ENCODE measurements around the gene TMEM178A. TPM values are rescaled to one million over a fixed set of nuclear protein-coding genes. Genes with fewer than 3 reads are reported as not detected.

TMEM178A gene
- total RNA-seq, 4 donors from 2014 or later, result 3.0 to 12.9 (median 5.8) TPM

DNA sequence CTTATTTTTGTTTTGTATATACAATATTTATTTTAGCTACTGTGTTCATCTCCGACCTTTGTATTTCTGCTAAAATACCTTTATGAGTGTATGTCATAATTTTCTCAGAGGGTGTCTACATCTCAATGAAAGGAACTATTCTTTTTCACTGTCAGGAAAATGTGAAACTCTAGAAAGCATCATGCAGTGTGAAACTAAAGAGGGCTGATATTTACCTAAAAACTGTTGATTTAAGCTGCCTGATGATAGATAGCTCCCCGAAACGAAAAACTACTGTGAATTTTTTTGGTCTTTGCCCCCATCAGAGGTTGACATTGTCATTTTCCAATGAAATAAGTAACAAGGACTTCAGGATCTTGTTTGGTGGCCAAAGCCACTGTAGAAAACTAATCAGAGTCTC is 38.8 kb downstream of the TMEM178A start:
- 72 to 73% methylated on average over 3 of the region's 3 CpGs for WGBS, 2 donors
- no peaks in the 10 kb centered on the region for H3K4me1 ChIP-seq
- no peak for DNase-seq (ENCODE audit: low spot score in 2 of 2)
- no peak overlapping the region for H3K4me3 ChIP-seq
- H3K36me3 ChIP-seq, result no peaks in the 10 kb centered on the region
- TF ChIP-seq EP300 (IDR thresholded peaks at IDR 0.05) (no peak), POLR2A (IDR thresholded peaks at IDR 0.05) (no peak)
- TF ChIP-seq, protein P1, sequence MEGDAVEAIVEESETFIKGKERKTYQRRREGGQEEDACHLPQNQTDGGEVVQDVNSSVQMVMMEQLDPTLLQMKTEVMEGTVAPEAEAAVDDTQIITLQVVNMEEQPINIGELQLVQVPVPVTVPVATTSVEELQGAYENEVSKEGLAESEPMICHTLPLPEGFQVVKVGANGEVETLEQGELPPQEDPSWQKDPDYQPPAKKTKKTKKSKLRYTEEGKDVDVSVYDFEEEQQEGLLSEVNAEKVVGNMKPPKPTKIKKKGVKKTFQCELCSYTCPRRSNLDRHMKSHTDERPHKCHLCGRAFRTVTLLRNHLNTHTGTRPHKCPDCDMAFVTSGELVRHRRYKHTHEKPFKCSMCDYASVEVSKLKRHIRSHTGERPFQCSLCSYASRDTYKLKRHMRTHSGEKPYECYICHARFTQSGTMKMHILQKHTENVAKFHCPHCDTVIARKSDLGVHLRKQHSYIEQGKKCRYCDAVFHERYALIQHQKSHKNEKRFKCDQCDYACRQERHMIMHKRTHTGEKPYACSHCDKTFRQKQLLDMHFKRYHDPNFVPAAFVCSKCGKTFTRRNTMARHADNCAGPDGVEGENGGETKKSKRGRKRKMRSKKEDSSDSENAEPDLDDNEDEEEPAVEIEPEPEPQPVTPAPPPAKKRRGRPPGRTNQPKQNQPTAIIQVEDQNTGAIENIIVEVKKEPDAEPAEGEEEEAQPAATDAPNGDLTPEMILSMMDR (IDR thresholded peaks at IDR 0.05), result no peak
- H3K9me3 ChIP-seq, result peaks cover 0 to 33% (median 9%) of the 10 kb centered on the region in 4 donors
- H3K27ac ChIP-seq, result no peak overlapping the region
- no peaks in the 10 kb centered on the region for H3K27me3 ChIP-seq

DNA sequence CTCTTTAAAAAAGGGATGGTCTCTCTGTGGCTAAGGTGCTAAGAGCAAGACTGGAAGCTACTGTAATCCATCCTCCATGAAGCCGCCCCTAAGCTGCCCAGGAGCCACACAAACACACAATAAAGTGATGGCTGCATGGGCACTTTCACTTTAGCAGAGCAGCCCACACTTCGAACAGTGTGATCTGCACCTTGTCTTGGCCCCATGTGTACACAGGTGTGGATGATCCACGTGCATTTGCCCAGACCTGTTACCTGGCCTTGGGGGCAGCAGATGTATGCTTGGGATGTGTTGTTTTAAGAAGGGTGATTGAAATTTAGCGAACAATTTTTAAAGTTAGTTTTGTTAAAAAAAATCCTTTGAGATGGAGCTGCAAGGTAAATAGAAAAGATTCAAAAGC is 39.9 kb downstream of the TMEM178A start:
- Histone ChIP-seq H3K36me3 (no peaks in the 10 kb centered on the region), H3K4me1 (no peaks in the 10 kb centered on the region), H3K27ac (no peak overlapping the region), H3K27me3 (no peaks in the 10 kb centered on the region), H3K9me3 (peaks cover 0 to 22% (median 4%) of the 10 kb centered on the region in 4 donors), H3K4me3 (no peak overlapping the region)
- TF ChIP-seq EP300 (IDR thresholded peaks at IDR 0.05) (no peak), POLR2A (IDR thresholded peaks at IDR 0.05) (no peak)
- TF ChIP-seq, protein P1 (IDR thresholded peaks at IDR 0.05), result no peak
- WGBS, 2 donors, result 65 to 67% methylated on average over 4 of the region's 4 CpGs
- no peak for DNase-seq (ENCODE audit: low spot score in 2 of 2)

DNA sequence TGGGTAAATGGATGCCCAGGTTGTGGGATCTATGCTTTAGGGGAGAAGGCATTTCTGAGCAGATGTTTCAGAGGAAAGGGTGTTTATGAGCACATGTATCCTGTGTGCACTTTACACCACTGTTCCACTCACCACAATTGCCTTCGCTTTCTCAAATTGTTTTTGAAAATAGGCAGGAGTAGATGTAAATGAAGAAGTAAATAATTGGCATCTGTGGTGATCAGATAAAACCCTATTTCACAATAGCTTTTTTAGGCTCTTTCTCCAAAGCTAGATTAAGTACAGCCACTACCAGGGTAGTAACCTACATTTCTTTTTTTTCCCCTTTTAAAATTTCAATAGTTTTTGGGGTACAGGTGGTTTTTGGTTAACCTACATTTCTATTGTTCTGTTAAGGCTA is 40.6 kb downstream of the TMEM178A start:
- Histone ChIP-seq H3K27me3 (no peaks in the 10 kb centered on the region), H3K27ac (no peak overlapping the region), H3K9me3 (peaks cover 0 to 16% (median 3%) of the 10 kb centered on the region in 4 donors), H3K4me1 (no peaks in the 10 kb centered on the region), H3K36me3 (no peaks in the 10 kb centered on the region), H3K4me3 (no peak overlapping the region)
- DNase-seq (ENCODE audit: low spot score in 2 of 2), result no peak
- TF ChIP-seq, protein P1 (IDR thresholded peaks at IDR 0.05), result no peak
- TF ChIP-seq POLR2A (IDR thresholded peaks at IDR 0.05), result no peak
- no peak for TF ChIP-seq EP300 (IDR thresholded peaks at IDR 0.05)
- WGBS, 2 donors, result 85 to 89% methylated on average over 1 of the region's 1 CpG

DNA sequence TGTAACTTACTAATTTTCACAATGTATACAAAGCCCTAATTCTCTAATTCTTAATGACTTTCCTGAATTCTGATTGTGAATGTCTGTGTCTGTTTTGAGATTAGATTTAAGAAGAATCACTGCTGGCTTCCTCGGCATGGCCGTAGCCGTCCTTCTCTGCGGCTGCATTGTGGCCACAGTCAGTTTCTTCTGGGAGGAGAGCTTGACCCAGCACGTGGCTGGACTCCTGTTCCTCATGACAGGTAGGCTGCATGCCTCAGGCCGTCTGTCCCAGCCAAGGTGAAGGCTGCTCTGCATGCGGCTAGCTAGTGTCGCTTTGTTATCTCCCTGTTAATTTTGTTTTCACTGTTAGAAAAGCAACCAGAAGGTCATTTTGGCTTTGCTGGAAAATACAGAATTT is 41.2 kb downstream of the TMEM178A start:
- H3K36me3 ChIP-seq, result no peaks in the 10 kb centered on the region
- TF ChIP-seq, protein P1 (IDR thresholded peaks at IDR 0.05), result no peak
- TF ChIP-seq POLR2A (IDR thresholded peaks at IDR 0.05) (no peak), EP300 (IDR thresholded peaks at IDR 0.05) (no peak)
- DNase-seq (ENCODE audit: low spot score in 2 of 2), result no peak
- no peak overlapping the region for H3K27ac ChIP-seq
- no peaks in the 10 kb centered on the region for H3K4me1 ChIP-seq
- peaks cover 0 to 9% (median 0%) of the 10 kb centered on the region in 4 donors for H3K9me3 ChIP-seq
- no peaks in the 10 kb centered on the region for H3K27me3 ChIP-seq
- WGBS, 2 donors, result 92 to 97% methylated on average over 8 of the region's 8 CpGs
- H3K4me3 ChIP-seq, result no peak overlapping the region

DNA sequence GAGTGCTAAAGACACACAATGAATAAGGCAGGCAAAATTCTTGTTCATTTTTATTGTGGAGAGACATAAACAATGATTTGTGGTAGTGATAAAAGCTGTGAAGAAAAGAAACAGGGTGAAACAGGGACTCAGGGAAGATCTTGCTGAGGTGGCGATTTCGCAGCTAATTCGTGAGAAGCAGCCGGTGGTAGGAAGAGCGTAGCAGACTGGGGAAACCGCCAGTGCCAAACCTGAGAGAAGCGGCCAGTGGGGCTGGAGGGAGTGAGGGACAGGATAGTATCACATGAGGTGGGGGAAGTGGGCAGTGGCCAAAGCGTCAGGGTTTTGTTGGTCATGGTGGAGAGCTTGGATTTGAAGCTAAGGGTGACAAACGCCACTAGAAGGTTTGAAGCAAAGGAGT is 42.3 kb downstream of the TMEM178A start:
- TF ChIP-seq, protein P1 (IDR thresholded peaks at IDR 0.05), result no peak
- TF ChIP-seq POLR2A (IDR thresholded peaks at IDR 0.05) (no peak), EP300 (IDR thresholded peaks at IDR 0.05) (no peak)
- H3K4me3 ChIP-seq, result no peak overlapping the region
- no peaks in the 10 kb centered on the region for H3K9me3 ChIP-seq
- no peaks in the 10 kb centered on the region for H3K4me1 ChIP-seq
- no peaks in the 10 kb centered on the region for H3K27me3 ChIP-seq
- H3K36me3 ChIP-seq, result no peaks in the 10 kb centered on the region
- 94 to 95% methylated on average over 9 of the region's 9 CpGs for WGBS, 2 donors
- no peak overlapping the region for H3K27ac ChIP-seq
- DNase-seq (ENCODE audit: low spot score in 2 of 2), result no peak
